ENCODE results near the gene MYCN.
A peak's percentile ranks its signal among the peaks of the same experiment; 100 is the strongest.
"Not testable (repeated sequence)": the region's sequence is repeated elsewhere in the genome, so short reads cannot be mapped to it uniquely, and the experiment has no call there.

The MYCN gene

DNA sequence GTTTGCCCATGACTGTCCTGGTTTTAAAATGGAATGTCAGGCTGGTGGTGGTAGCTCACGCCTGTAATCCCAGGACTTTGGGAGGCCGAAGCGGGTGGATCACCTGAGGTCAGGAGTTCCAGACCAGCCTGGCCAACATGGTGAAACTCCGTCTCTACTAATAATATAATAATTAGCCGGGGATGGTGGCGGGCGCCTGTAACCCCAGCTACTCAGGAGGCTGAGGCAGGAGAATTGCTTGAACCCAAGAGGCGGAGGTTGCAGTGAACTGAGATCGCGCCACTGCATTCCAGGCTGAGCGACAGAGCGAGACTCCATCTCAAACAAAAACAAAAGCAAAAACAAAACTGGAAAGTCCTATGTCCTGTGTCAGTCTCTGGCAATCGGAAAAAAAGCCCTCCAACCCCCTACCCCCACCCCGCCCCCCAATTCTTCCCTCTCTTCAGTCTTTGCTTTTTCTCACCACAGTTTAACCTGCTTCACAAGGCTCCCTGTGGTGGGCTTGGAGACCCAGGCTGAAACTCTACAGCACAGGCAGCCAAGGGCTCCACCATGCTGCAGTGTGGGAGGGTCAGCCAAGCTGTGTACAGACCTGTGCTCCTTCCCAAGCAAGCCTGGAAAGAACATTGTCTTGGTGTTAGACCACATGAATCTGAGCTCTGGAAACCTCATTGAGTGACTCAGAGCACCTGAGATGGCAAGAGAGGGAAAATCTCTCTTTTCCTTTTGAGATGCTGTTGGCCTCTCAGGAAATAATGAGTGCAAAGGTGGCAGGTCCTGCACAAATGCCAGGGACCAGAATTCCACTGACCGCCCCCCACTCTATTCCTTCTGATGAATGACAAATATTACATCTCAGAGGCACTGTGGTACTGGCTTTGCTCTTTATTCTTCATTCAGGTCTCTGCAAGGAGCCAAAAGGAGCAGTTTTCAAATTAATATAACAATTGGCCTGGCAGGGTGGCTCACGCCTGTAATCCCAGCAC, 16.7 kb downstream of the MYCN start:
- DNase-seq (ENCODE audit: low spot score) (no peak), FAIRE-seq (no peak)

DNA sequence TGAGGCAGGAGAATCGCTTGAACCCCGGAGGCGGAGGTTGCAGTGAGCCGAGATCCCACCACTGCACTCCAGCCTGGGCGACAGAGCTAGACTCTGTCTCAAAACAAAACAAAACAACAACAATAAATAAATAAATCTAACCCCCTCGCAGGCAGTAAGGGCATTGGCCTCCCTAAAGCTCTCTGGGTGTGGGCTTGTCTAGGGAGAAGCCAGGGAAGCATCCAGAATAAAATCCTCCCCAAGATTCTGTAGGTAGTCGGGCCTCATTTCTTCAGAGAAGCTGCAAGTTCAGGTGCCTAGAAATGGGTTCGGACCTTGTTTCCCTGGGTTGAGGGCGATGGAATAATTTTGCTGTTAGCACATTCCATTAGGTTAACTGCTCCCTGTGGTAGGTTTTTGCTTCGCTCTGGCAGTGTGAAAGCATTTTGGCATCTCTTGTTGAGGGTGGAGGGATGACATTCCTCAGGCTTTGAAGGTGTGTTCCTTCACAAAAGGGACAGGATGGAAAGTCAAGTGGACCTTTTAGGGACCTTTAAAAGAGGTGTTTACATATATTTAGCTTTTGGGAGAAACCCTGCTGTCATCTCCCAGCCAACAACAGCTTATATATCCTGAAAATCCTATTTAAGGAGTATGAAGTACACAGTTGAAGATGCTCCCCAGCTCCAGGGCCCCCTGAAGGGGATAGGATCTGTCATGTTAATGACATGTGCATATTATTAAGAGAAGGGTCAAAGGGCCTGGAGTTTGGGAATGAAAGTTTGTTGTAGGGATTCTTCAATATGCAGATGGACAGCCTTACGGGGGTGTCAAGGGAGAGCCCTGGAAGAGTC, 17.7 kb downstream of the MYCN start:
- DNase-seq (ENCODE audit: low spot score) = no peak
- FAIRE-seq = no peak

DNA sequence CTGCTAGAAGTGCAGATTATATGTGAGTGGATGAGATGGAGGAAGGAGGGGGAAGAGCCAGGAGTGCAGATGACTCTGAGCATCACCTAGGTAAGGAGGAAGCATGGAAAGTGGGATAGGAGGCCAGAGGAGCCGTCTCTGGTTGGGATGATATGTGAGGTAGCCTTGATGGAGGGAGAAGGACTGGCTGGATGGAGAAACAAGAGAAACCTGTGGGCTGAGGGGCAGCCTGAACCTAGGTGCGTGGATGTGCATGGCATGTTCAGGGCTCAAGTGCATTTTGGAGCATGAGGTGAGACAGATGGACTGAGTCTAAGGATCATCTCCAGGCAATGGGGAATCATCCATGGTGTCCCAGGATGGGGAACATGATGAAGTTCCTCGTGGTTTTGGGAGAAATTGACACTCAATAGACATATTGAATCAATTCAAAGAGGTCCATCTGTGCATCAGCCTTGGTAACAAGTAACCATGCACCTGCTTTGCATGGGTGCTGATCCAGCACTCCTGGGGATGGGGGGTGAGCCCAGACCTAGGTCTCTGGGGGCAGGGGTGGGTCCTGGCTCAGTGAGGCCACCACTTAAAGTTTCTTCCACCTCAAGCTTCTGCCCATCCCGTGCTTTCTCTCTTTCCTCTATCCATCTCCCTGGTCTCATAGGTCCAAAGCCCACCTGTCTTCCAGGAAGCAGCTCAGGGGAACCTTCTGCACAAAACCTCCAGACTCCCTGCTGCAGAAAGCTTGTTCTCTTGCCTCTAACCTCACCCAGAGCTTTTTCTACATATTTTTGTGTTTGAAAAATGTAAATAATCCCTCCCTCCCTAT, 19.2 kb downstream of the MYCN start:
- no peak for DNase-seq (ENCODE audit: low spot score)
- FAIRE-seq = no peak

DNA sequence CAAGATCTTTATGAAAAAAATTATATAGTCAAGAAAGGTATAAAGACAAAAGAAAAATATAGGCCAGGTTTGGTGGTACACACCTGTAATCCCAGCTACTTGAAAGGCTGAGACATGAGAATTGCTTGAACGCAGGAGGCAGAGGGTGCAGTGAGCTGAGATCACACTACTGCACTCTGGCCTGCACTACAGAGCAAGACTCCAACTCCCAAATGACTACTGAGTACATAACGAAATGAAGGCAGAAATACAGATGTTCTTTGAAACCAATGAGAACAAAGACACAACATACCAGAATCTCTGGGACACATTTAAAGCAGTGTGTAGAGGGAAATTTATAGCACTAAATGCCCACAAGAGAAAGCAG, 19.8 kb downstream of the MYCN start:
- not testable (repeated sequence) for FAIRE-seq; DNase-seq (ENCODE audit: low spot score)

DNA sequence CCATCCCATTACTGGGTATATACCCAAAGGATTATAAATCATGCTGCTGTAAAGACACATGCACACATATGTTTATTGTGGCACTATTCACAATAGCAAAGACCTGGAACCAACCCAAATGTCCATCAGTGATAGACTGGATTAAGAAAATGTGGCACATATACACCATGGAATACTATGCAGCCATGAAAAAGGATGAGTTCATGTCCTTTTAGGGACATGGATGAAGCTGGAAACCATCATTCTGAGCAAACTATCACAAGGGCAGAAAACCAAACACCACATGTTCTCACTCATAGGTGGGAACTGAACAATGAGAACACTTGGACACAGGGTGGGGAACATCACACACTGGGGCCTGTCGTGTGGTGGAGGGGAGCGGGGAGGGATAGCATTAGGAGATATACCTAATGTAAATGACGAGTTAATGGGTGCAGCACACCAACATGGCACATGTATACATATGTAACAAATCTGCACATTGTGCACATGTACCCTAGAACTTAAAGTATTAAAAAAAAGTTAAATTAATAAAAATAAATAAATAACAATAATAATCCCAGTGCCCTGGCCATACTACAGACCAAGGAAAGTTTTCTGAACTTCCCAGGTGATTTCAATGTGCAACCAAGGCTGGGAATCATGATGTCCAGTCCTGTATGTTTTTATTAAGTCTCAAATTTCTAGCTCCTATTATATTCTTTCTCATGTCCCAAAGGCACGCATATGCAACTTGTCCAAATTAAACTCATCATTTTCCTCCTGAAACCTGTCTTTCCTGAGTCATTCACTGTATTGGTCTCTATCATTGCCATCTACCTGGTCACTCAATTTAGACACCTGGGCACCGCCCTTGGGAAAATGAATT, 23.0 kb downstream of the MYCN start:
- DNase-seq (ENCODE audit: low spot score); FAIRE-seq: not testable (repeated sequence)

DNA sequence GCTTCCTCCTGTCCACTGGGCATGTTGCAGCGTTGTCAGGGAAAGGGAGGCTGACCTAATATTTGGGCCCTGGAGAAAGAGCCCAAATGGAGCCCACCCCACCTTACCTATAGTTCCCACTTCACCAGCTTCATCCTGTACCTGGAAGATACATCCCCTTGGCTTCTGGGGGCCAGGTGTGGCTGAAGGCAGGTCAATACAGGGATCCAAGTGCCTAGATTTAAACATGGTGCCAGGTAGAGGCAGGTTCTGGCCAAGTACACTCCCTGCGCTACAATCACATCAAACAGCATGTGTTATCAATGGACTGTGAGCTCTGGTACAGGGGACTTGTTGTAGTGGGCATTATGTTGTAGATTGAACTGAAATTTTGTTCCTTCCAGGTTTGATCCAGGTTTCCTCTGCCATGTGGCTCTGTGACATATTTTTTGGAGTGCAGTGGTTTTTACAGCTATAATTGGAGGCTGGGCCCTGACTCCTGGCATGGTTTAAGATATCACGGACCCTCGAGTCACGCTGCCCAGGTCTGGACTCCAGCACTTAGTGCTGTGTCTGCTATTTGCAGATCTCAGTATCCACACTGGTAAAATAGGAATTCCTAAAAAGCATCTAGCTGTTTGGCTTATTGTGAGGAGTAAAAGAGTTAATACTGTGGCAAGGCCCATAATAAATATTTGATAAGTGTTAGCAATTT, 23.8 kb downstream of the MYCN start:
- DNase-seq (ENCODE audit: low spot score) (no peak), FAIRE-seq (no peak)

DNA sequence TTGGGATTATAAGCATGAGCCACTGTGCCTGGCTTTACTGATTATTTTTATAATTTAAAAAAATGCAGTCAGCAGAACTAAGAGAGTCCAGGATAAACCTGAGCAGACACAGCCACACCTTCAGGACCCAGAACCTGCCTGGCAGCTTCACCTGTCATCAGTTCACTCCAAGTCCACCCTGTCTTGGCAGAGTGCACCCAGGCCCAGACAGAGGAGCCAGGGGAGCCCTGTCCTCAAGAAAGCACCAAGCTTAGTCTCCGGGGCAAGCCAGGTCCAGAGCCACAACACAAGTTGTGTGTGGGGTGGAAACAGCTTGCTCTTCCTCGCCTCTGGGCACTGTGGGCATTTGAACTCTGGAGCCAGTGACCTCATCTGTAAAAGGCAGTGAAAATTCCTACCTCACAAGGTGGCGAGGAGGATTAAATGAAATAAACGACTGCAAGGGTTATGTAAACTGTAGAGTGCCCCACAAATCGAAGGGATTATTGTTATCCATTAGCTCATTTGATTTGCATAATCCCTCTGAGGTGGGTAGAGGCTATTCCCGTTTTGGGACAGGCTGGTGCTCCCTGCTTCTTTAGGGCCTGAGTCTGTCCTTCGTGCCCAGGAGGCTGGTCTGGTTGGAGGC, 24.7 kb downstream of the MYCN start:
- DNase-seq (ENCODE audit: low spot score) (no peak), FAIRE-seq (no peak)

DNA sequence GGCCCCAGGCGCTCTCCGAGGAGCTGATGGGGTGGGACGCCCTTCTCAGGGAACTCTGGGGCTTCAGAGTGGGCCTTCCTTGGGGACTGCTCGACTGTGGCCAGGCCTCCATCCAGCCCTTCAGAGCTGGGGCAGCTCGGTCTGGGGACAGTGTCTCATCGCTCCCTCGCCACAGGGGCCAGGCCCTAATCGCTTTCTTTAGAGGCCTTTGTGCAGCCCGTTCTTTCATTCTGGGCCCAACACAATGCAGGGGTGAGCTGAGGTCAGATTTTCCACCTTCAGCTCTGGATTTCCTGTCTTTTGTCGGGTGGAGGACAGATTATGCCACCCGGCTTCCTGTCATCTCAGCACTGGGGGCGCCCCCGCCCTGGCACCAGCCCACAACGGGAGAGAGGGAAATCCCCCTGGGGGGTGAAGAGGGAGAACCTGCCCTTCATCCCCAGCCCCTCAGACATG, 25.2 kb downstream of the MYCN start:
- DNase-seq (ENCODE audit: low spot score) = no peak
- FAIRE-seq = no peak

DNA sequence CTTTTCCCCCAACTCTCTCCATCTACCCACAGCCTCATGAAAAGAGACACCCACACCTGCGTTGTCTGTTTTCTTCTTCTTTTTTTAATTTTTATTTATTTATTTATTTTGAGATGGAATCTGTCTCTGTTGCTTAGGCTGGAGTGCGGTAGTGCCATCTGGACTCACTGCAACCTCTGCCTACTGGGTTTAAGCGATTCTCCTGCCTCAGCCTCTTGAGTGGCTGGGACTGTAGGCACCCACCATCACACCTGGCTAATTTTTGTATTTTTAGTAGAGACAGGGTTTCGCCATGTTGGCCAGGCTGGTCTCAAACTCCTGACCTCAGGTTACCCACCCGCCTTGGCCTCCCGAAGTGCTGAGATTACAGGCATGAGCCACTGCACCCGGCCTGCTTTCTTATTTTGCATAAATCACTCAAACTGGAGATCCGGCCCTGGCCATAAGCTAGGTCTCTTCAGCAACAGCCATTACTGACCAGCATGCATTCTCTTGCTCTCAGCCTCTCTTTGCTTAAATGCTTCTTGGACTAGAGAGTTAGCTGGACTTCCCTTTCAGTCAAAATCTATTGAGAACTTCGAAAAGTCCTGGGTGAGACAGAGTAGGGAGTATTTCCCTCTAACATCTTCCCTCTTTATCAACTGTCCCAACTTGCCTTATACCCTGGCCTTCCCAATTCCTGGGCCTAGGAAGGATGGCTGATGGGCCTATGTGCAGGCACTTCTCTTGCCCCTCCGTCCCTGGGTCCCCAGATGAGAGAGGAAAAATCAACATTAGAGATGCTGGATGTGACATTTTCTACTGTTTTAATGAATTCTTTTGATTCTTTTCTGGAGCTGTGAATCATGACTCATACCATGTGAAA, 27.3 kb downstream of the MYCN start:
- FAIRE-seq (no peak), DNase-seq (ENCODE audit: low spot score) (no peak)

DNA sequence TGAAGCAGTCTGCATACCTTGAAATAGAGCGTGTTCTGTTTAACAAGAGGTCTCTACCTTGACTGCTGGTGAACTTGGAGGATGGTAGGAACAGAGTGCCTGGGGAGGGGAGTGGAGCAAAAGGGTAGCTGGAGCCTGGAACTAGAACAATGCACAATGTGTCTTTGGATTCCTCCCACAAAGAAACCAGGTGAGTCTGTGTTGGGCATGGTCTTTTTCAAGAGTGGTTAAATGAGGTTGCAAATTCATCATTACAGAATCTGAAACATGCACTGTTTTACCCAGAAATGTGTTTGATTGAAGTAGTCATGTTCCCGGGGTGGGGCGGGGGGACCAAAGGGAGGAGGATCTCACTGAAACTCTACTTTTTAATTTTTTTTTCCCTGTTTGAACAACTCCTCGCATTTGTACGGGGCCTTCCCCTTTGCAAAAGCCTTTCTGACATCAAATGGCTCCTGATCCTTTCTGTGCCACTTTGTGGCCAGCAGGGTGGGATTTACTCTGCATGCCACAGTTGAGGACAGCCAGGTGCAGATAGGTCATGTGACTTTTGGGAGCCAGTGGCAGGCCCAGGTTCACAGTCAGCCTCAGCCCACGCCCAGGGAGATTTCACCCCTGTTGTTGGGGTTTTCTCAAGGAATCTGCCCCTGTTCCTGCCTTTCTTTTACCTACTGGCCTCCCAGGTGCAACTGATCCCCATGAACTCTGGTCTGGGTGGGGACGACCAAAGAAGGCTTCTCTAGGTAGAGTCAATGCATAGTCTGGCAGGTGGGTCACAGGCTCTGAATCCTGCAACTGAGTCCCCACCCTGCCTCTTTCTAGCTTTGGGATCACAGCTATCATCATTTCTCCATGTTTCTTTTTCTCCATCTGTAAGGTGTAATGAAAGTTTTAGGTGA, 28.2 kb downstream of the MYCN start:
- DNase-seq (ENCODE audit: low spot score) (peak; percentile 84), FAIRE-seq (peak; percentile 76)

DNA sequence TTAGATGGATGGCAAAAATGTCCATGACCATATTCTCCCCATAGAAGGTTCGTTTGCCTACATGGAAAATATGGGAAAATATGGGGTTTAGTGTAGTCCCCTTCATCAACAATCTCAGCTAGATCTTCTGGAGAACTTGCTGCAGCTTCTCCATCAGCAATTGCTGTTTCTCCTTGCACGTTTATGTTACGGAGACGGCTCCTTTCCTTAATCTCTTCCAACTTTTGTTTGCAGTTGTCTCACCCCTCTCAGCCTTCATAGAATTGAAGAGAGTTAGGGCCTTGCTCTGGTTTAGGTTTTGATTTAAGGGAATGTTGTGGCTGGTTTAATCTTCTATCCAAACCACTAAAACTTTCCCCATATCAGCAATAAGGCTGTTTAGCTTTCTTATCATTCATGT, 28.9 kb downstream of the MYCN start:
- DNase-seq (ENCODE audit: low spot score) = no peak
- no peak for FAIRE-seq

DNA sequence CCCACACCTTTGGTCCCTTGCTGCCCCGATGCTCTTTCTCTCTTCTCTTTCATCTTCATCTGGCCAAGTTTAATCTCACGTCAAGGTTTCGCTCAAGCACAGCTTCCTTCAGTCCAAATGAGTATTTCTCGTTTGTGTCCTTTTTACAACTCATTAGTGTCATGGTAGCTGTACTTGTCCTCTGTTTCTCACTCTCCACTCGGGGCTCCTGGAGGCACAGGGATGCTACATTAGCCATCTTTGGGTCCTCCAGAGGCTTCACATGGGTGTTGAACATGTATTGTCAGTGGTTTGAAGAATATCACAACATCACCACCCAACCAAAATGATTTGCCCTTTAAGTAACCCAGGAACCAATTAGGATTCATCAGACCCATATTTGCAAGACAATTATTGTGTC, 30.4 kb downstream of the MYCN start:
- DNase-seq (ENCODE audit: low spot score) (no peak), FAIRE-seq (no peak)

DNA sequence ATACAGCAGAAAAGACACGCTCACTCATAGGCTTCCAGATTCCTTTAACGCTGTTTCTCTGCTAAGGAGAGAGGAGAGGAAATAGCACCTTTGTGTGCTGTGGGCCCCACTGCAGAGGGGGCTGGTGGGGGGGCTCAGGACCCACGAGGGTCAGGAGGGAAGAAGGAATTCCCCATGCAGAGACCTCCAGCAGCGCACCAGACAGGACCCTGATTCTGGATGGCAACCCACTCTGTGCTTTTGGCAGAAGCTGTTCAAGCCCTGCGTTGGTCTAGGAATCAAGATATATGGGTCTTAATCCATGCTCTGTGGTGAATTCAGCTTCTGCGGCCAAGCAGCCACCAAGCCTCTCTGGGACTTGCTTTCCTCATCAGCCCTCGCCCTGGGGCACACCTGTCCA, 31.0 kb downstream of the MYCN start:
- no peak for FAIRE-seq
- no peak for DNase-seq (ENCODE audit: low spot score)

DNA sequence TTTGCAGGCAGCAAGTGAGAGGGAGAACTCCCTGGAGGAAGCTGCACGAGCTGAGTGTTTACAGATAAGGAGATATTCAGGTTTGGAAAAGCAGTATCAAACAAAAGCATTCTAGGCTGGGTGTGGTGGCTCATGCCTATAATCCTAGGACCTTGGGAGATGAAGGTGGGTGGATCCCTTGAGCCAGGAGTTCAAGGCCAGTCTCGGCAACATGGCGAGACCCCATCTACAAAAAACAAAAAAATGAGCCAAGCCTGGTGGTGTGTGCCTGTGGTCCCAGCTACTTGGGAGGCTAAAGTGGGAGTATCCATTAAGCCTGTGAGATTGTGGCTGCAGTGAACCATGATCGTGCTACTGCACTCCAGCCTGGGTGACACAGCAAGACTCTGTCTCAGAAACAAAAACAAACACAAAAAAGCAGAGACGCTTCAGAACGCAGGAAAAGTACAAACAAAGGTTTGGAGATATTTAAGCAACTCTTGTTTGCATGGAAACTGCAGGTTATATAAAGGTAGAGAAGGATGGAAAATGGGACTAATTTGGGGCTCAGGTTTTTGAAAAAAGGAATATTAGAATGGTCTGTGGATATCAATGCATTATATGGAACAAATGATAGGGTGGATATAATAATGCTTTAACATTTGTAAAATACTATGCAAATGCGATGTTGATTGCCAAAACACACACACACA, 31.6 kb downstream of the MYCN start:
- FAIRE-seq (no peak), DNase-seq (ENCODE audit: low spot score) (no peak)

DNA sequence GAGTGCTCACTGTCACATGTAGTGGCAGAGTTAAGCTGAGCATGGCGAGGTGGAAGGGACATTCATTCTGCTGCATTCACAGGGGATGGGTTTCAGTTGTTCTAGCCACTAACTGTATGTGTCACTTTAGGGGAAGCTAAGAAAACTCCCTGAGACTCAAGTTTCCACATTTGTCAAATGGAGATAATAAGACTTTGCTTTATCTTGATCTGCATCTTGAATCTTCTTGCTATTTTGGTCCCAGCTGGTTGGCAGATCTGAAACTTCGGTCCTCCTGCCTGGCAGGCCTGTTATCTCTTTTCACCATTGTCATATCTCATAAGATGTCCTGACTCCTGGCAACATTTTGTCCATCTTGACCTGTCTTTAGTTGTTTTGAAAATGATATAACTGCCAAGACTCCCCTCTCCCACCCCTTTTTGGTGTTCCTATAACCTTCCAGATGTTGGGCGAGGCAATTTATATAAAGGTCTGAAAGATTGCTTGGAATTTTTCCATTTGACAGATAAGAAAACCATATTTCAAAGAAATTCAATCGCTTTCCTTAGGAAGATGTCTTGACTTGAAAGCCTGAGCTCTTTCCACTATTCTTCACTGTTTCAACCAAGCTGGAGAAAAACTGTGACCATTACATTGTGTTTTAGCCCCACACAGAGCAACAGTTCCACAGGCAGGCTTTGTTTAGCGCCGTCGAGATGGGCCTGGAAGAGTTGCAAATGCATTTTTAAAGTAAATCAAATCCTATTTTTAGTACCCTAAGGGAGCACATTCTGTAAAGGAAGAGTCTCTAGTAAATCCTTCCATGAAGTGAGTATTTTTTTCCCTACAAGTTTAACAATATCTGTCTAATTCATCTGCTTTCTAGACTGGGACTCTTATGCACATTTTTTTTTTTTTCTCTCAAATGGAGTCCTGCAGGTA, 33.4 kb downstream of the MYCN start:
- DNase-seq (ENCODE audit: low spot score) (no peak), FAIRE-seq (no peak)

Measured in urothelium cell line (cell line).